KMS-11 (cell line): ENCODE measurements around the gene CCDC15.

Experiments
- H2AFZ ChIP-seq: fragments of 200-600 bp; sonication (generic); 2 replicates; pipeline ENCODE4 v1.6.1; 2016; ENCODE audit warnings: antibody characterized with exemption, mixed run types, low read depth
- H3K27ac ChIP-seq: fragments of 200-600 bp; sonication (generic); 2 replicates; pipeline ENCODE4 v1.6.1; 2016; ENCODE audit warnings: mild to moderate bottlenecking, mixed run types
- H3K27me3 ChIP-seq: fragments of 200-600 bp; sonication (generic); 2 replicates; pipeline ENCODE4 v1.6.1; 2017; ENCODE audit warnings: mild to moderate bottlenecking, low read depth, mixed run types, moderate library complexity; ENCODE audit not compliant: insufficient read depth
- H3K36me3 ChIP-seq: fragments of 200-600 bp; sonication (generic); 2 replicates; pipeline ENCODE4 v1.6.1; 2017; ENCODE audit warnings: mild to moderate bottlenecking, mixed run types; ENCODE audit not compliant: insufficient read depth
- H3K4me1 ChIP-seq: fragments of 200-600 bp; sonication (generic); 2 replicates; pipeline ENCODE4 v1.6.1; 2016; ENCODE audit warnings: mild to moderate bottlenecking, low read depth, mixed run types; ENCODE audit not compliant: poor library complexity, severe bottlenecking
- H3K4me2 ChIP-seq: fragments of 200-600 bp; sonication (generic); 2 replicates; pipeline ENCODE4 v1.7.0; 2016; ENCODE audit warnings: mild to moderate bottlenecking, mixed run types
- H3K4me3 ChIP-seq: fragments of 200-600 bp; sonication (generic); IDR thresholded peaks from 2 replicates; pipeline ENCODE4 v1.6.1; 2017; ENCODE audit warnings: low read depth, low read length, mixed read lengths; ENCODE audit not compliant: insufficient read depth
- H3K79me2 ChIP-seq: fragments of 200-600 bp; sonication (generic); 2 replicates; pipeline ENCODE4 v1.6.1; 2016; ENCODE audit warnings: low read depth, mixed run types; ENCODE audit not compliant: insufficient read depth
- H3K9ac ChIP-seq: fragments of 200-600 bp; sonication (generic); 2 replicates; pipeline ENCODE4 v1.6.1; 2016; ENCODE audit warnings: mild to moderate bottlenecking, mixed run types
- H4K20me1 ChIP-seq: fragments of 200-600 bp; sonication (generic); 2 replicates; pipeline ENCODE4 v1.6.1; 2016; ENCODE audit warnings: mild to moderate bottlenecking, mixed run types; ENCODE audit not compliant: insufficient read depth
- CTCF ChIP-seq: fragments of 200-600 bp; sonication (generic); conservative IDR thresholded peaks from 2 replicates; pipeline ENCODE4 v1.6.1; 2017; ENCODE audit warnings: low read depth, mild to moderate bottlenecking, antibody characterized with exemption, low read length, moderate library complexity, mixed read lengths

The CCDC15 gene

GRCh38 chr11:125078016-125078415 lies 124.0 kb downstream of the CCDC15 start:
- Histone ChIP-seq H3K4me1 (no peaks in the 10 kb centered on the region), H3K4me3 (no peak overlapping the region), H4K20me1 (no peaks in the 10 kb centered on the region), H3K36me3 (no peaks in the 10 kb centered on the region), H3K79me2 (no peaks in the 10 kb centered on the region), H3K9ac (no peak overlapping the region), H3K27me3 (no peaks in the 10 kb centered on the region), H3K4me2 (no peak overlapping the region), H2AFZ (no peak overlapping the region), H3K27ac (no peak overlapping the region)
- no peak for TF ChIP-seq CTCF

DNA sequence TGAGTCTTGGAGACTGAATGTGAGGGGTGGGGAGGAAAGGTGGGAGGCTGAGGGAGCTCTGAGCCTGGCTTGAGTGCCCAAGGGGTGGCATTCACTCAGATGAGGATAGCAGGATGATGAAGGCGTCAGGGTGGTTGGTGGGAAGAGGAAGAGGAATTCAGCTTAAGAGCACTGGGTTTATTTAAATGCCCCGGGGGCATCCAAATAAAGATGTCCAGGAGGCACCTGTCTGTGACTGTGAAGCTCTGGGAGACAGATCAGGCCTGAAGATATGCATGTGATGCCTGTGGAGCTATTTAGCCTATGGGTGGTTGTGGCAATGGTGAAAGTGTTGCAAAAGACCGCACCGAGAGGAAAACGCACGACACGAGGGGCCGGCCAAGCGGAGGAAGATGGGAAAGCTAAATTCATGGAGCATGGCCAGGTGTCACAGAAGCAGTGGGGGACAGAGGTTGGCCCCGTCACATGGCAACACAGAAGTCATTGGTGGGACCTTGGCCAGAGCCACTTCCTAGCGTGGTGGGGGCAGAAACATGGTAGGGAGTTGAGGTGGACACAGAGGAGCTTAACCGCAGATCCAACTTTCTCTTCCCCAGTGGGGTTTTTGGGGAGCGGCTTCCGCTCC lies 124.6 kb downstream of the CCDC15 start:
- Histone ChIP-seq H3K4me1 (no peaks in the 10 kb centered on the region), H3K27me3 (no peaks in the 10 kb centered on the region), H3K36me3 (no peaks in the 10 kb centered on the region), H4K20me1 (no peaks in the 10 kb centered on the region), H2AFZ (no peak overlapping the region), H3K27ac (no peak overlapping the region), H3K4me3 (no peak overlapping the region), H3K9ac (no peak overlapping the region), H3K4me2 (no peak overlapping the region), H3K79me2 (no peaks in the 10 kb centered on the region)
- TF ChIP-seq CTCF, result no peak

DNA sequence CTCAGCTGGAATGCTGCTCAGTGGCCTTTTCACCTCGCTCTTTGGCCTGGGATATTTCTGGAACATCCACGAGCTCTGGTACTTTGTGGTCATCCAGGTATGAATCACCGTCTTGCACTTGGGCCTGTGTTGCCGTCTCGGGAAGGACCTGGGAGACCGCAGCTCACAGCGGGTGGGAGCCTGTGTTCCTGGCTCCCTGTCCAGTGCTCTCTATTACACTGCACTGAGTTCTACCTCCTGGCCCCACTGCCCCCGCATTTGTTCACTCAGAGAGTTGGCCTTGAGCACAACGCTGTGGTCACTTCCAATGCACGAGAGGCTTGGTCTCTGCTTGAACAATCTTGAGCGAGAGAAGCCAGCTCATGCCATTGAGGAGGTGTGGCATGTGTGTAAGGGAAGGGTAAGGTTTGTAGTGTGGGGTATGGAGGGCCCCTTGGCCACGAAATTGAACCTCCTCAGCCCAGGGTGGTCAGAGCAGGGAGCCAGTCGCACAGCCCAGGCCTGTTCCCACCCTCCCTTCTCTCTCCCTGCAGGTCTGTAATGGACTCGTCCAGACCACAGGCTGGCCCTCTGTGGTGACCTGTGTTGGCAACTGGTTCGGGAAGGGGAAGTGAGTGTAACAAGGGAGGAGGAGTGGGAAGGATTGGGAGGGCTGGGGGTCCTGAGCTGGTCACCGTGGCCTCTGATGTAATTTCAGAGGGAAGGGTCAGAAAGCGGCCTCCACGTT lies 125.3 kb downstream of the CCDC15 start:
- no peaks in the 10 kb centered on the region for H4K20me1 ChIP-seq
- H3K4me3 ChIP-seq, result no peak overlapping the region
- H3K27me3 ChIP-seq, result no peaks in the 10 kb centered on the region
- no peak overlapping the region for H3K9ac ChIP-seq
- H2AFZ ChIP-seq, result no peak overlapping the region
- no peaks in the 10 kb centered on the region for H3K36me3 ChIP-seq
- H3K79me2 ChIP-seq, result no peaks in the 10 kb centered on the region
- TF ChIP-seq CTCF, result no peak
- no peaks in the 10 kb centered on the region for H3K4me1 ChIP-seq
- no peak overlapping the region for H3K27ac ChIP-seq
- no peak overlapping the region for H3K4me2 ChIP-seq

GRCh38 chr11:125079878-125080530 lies 126.0 kb downstream of the CCDC15 start:
- H3K27me3 ChIP-seq, result no peaks in the 10 kb centered on the region
- no peak overlapping the region for H2AFZ ChIP-seq
- H4K20me1 ChIP-seq, result no peaks in the 10 kb centered on the region
- H3K36me3 ChIP-seq, result no peaks in the 10 kb centered on the region
- no peak overlapping the region for H3K9ac ChIP-seq
- H3K27ac ChIP-seq, result no peak overlapping the region
- H3K4me3 ChIP-seq, result no peak overlapping the region
- H3K4me2 ChIP-seq, result no peak overlapping the region
- H3K4me1 ChIP-seq, result no peaks in the 10 kb centered on the region
- no peak for TF ChIP-seq CTCF
- H3K79me2 ChIP-seq, result no peaks in the 10 kb centered on the region
